Measurements from ENCODE around the gene ACKR3. TPM values are rescaled to one million over a fixed set of nuclear protein-coding genes. Genes with fewer than 3 reads are reported as not detected.

Gene ACKR3
- total RNA-seq, 1 experiment from 2014 or later: not detected

DNA sequence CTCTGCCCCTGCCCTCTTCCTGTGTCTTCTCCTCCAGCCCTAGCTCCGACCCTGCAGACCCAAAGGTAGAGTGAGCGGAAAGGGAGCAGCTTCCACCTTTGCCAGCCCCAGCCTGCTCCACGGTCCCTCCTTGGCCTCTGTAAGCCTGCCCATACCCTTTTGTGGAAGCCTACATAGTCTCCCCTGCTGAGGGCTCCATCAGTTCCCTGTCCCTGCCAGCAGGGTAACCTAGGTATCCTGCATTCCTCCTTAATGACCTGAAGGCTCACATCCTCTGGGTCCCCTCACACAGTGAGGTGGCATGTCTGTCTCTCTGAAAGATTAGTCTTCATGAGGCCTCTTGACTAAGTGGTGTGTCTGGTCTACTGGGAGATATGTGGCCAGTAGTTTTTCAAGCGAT, 20.5 kb upstream of the ACKR3 start:
- no peak for DNase-seq (ENCODE audit: low read depth)

DNA sequence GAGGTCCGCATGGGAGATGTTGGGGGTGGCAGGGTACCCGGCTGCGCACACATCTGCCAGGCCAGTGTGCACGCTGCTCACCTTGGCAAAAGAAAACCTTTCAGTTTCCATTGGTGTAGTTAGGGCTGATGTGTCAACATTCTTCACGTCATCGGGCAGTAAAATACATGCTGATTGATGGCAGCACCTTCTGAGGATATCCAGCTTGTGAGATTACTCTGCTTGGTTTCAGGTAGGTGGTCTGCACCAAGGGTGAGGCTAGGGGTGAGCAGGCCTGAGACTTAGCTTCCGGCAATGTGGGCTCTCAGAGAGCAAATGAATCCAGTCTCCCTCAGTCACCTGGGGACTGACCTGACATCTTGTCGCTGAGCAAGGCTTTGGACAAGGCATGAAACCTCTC, 19.3 kb upstream of the ACKR3 start:
- DNase-seq (ENCODE audit: low read depth): no peak

DNA sequence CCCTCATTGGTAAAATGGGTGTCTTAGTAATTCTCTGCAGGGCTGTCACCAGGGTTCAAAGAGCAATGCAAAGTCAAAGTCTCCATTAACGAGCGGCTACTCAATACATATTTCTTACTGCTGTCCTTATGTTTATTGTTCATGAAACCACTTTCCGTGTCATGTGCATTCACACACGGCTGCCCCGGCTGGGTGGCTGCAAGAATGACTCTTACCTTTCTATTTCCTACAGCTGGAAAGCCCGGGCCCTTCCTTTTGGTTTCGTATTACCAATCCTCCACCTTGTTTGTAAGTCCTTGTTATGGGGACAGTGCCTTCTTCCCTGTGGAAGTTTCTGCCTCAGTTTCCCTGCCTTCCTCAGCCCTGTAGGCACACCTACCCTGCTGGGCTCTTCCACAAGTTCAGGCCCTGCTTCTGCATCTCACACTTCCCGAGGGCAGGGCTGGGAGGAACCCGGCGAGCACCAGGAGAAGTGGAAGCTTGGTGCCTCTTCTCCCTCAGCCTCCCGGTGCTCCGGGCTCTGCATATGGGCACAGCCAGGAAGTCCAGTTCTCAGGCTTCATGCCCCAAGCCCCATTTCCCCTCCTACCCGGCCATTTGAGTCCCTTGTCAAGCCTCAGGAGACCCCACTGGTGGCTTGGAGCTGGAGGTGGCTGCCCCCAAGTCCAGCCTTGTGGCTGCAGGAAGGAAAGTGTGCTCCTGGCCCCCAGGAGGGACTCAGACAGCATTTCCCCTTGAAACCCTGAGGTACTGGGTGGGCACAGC, 18.7 kb upstream of the ACKR3 start:
- no peak for DNase-seq (ENCODE audit: low read depth)

DNA sequence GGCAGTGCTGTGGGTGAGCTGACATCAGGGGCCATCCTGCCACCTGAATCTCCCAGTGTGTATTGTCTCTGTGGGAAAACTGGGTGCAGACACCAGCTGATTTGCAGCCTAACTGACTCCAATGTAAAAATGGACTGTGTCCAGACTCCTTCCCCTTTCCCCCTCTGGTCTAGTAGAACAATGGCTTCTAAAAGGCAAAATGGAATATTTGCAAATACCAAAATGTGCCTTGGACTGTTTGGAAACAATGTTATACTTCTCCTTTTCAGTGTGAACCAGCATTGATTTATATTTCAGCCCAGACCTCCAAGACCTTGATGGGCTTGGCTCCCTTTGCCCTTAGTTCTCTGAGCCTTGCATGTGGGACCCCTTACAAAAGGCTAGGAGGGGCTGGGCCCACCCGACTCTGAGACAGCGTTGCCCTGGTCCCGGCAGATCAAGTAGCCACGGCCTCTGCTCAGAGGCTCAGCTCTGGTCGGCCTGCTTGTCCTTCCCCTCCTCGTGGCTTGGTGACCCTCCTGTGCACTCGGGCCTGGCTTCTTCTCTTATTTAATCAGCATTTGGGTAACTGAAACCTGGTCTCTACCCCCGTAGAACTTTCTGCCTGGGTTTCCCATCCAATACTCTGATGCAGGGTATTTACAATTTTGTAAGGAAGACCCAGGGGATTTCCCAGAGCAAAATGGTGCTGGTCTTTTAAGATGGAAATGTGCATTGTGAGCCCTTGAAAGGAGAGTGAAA, 18.0 kb upstream of the ACKR3 start:
- DNase-seq (ENCODE audit: low read depth): no peak

DNA sequence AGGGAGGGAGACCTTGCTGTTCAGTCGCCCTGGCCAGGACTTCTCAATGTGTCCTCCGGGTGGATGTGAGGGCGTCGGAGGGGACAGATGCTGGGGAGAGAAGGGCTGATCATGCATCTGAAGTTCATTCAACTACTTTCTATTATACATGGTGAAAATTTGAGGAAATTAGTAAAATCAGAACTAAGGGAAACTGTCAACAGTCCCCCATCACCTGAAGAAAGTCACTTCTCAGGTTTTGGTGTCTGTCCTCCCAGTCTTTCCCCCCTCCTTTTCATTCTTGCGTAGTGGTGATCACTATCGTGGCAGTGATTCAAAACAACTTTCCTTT, 17.4 kb upstream of the ACKR3 start:
- no peak for DNase-seq (ENCODE audit: low read depth)

DNA sequence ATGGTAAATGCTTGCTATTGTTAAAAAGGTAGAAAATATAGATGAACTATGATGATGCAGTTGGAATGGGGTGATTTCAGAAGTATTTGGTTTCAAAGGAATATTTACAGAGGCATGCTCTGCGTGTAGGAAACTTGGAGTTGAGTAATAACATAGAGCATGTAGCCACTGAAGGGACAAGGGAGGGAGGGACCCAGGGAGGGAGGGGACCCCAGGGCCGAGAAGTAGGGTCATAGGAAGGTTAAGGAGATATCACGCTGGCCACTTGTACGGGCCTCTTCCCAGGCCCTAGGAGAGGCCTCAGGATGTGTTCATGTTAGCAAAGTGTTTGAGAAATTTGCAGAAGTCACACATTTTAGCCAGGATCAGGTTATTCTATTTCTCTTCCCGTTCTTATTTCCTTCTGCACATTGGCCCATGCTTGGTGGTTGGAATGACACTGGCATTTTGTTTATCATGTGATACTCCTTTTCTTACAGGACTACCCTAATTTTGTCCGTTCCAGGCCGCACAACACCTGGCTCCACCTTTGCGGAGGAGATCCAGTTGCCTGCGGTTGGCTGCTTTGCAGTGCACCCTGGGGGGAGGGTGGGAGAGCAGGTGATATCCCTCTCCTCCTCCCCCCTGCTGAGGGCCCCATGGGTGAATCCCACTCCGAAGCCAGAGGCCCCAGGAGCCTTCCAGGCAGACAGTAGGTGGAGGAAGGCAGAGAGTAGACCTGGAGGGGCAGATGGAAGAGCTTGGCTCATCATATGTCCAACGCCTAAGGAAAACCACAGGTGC, 16.9 kb upstream of the ACKR3 start:
- no peak for DNase-seq (ENCODE audit: low read depth)

DNA sequence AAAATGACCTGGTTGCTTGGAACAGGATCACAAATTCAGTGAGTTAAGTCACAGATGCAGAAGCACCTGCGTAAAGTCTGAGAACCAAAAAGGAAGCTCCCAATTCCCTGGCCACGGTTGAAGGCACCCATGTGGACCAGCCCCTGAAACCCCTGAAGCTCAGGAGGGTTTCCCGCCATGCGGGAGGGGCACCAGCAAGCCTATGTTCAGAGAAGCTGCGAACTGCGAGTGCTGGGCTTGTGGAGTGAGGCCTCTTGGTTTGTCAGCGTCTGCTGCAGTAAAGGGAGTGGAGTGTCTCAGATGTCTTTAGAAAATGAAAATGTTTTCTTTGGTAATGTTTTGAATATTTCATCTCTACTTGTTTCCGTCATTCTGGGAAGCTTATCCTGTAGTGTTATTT, 16.1 kb upstream of the ACKR3 start:
- DNase-seq (ENCODE audit: low read depth): no peak

DNA sequence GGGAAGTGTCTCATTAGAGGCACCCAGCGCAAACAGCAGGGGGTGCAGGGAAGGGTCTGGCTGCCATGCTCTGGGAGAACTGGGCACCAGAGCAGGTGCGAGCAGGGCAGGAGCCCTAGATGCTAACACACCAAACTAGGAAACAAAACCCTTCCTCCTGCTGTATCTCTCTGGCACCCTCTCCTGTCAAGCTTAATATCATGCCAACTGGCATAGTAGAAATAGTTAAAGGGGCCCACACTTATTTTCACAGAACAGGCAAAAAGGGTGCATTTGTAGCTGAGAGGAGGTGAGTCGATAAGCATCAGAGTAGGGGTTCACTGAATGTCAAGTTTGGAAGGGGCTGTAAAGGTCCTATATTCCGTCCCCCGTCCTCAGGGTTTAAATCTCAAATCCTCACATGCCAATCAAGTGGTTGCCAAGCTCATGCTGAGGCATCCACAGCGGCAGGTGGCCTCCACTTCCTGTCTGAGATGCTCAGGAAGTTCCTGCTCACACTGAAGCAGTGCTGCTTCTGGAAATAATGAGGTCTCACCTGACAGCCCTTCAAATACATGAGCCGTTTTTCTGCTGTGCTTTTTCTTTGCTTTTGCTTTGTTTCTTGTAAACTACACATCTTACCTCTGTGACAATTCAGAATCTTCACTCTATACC, 14.9 kb upstream of the ACKR3 start:
- no peak for DNase-seq (ENCODE audit: low read depth)

DNA sequence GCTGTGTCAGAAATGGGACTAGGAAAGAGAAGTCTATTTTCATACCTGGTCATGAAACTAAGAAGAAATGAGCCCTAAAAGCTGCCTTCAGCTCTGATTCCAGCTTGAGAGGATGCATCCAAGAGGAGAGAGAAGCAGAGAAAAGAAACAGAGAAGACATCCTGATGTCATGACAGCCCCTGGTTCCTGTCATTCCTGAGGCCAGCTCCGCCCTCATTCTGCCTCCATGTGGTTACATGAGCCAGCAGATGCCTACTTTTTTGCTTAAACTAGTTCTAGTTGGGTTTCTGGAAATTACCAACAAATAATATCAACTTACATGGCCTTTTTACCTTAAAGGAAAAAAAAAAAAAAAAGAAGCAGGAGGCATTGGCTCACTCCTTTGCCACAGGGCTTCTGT, 14.1 kb upstream of the ACKR3 start:
- no peak for DNase-seq (ENCODE audit: low read depth)

DNA sequence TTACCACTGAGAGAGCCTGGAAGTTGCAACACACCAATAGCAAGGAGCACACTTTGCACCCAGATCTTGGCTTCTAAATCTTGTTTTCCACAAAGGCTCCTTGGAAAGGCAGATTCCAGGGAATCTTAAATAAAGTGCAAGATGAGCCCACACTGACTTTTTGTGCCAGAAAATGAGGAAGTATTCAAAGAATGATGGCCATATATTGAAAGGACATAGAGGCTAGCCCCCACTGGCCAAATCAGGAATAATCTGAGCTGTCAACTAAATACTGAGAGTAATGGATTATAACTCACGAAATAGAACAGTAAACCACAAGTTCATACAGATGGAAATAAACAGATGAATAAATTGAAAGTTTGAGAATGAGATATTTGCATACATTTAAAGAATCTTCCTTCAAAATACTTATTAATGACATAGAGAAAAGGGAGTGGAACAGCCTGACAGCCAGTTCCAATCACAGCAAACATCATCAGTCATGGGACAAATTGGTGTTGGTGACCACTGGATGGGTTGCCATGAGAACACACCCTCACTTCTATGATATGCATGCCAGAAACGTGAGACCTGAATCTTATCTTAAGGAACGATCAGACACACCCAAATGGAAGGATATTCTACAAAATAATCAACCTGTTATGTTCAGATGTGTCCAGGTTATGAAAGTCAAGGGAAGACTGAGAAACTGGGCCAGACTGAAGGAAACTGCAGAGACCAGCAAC, 12.2 kb upstream of the ACKR3 start:
- no peak for DNase-seq (ENCODE audit: low read depth)

DNA sequence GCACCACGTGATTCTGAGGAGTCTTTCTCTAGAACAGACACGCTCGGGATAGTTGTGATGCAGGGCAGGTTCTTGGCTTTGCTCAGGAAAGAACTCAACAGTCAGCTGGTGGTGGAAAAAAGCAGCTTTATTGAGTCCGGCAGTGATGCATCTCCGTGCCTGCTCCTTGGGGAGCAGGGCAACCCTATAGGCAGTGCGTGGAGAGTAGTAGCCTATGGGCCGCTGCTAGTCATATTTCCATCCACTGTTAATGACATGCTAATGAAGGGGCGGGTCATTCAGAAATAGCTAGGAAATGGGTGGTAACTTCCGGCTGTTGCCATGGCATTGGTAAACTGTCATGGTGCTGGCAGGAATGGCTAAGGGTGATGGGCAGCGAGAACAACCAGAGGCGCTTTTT, 11.6 kb upstream of the ACKR3 start:
- no peak for DNase-seq (ENCODE audit: low read depth)

DNA sequence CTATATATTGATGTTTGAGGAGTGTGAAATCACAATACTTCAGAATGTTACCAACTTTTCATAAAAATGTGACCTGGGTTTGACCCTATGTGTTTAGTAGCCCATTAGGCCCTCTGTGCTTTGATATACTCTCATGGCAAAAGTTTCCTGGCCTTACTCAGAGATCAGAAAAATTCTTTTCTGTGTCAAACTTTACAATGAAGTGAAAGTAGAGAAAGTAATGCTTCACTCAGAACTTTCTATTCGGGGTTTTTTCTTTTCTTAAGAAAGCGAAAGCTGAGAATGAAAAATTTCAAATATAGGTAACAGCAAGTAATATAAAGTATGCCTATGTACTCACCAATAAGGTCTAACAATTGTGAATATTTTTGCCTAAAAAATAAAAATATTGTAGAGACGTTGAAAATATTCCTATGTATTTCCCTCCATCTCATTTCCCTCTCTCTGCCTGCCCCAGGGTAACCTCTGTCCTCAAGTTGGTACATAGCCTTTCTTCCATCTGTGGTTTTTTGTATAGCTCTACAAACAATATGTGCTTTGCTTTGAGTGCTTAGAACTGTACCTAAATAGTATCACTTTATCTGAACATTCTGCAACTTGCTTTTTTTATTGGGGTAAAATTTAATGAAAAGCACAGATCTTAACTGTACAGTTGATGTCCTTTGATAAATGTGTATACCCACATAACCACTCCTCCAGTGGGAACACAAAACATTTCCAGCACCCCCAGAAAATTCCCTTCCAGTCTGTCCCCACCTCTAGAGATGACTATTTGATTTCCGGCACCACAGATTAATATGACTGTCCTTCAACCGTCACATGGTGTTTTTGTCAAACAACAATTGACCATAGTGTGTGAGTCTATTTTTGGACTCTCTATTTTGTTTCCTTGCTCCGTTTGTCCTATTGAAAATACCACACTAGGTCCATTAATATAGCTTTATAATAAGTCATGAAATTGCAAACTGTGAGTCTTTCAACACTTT, 10.3 kb upstream of the ACKR3 start:
- DNase-seq (ENCODE audit: low read depth): no peak

DNA sequence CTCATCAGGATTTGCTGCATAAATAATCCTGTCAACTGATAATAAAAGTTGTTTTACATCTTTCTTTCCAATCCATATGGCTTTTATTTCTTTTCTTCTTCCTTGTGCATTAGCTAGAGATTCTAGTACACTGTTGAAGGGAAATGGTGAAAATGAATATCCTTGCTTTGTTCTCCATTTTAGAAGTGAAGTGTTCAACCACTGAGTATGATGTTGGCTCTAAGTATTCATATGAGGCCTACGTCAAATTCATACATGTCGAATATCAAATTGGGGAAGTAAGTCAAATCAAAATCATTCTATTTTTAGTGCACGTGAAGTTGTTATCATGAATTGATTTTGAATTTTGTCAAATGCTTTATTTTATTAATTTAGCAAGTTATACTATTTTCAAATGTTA, 7.8 kb upstream of the ACKR3 start:
- no peak for DNase-seq (ENCODE audit: low read depth)

DNA sequence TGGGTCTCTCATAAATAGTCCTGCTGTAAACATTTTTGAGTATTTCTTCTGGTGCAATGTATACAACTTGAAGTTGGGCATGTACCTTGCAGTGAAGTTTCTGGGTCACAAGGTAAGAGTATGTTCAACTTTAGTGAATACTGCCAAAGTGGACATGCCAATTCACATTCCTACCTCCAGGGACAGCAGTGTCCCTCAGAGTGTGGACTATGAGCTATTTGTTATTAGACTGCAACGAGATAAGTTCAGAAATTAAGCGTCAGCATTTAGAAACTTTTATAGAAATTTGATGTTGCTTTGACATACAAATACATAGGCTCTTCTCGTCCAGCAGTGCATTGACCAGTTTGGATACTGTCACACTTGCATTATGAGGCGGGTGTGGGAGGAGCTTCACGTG, 7.2 kb upstream of the ACKR3 start:
- peak; percentile 2 for DNase-seq (ENCODE audit: low read depth)

DNA sequence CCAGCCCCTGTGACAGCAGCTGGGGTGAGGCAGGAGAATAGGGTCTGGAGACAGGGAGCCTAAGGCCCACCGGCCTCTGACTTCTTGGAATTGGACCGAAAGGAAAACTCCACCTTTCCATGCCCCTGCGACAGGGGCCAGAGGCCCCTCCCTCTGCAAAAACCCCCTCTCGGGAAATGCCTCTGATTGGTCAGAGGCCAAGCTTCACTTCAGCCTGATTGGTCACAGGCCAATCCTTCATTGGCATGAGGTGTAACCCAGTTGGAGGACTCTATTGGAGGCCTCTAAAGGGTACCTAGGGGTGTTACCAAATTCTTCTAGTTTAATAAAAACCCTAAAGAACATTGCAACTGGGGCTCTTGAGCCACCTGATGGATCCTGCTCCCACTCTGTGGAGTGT, 5.7 kb upstream of the ACKR3 start:
- no peak for DNase-seq (ENCODE audit: low read depth)

DNA sequence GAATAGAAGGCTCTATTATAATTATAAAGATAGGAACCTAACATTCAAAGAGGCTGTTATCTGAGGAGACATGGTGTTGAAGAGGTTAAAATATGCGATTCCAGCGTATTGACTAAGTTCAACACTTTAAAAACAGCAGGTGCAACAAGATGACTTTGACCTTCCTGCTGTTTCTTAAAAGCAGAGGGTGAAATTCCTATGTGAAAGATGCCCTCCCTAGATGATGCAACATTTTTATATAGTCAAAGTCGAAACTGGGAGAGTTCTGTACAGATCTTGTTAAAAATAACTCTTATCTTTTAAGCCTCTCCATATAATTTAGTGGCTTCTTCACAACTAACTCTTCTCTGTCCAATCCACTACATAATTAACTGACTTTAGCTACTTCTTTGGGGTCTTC, 4.4 kb upstream of the ACKR3 start:
- no peak for DNase-seq (ENCODE audit: low read depth)

DNA sequence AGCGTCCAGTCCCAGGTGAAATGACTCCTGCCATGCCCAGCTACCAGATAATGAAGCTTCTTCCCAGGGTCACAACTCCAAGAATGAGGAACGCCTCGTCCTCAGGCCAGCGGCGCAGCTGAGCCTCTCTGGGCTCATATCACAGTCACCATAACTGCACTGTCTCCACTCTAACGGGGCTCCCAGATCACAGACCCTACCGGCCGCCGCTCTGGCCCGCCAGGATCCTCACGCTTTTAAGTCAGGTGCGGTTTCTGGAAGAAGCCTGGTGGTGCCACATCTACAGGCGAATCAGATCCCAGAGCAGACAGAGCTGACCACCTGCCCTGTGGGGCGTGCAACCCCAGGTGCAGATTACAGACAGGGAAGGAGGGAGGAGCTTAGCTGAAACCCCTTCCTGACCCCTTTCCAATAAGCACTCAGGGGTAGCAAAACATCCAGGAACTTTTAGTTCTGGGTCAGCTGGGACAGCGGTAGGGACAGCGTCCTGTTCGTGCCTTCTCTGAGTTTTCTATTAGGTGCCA, 3.7 kb upstream of the ACKR3 start:
- no peak for DNase-seq (ENCODE audit: low read depth)

DNA sequence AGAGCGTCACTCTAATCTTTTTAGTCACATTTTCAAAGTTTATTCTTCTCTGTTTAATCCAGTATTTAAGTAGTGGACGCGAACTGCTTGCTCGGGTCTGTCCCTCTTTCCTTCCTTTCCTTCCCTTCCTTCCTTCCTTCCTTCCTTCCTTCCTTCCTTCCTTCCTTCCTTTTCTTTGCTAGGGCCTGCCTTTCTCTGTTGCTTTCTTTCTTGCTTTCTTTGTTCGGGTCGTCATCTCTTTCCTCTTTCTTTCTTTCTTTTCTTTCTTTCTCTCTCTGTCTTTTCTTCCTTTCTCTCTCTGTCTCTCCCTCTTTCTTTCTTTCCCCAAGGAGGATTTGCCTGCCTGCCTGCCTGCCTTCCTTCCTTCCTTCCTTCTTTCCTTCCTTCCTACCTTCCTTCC, 3.0 kb upstream of the ACKR3 start:
- no peak for DNase-seq (ENCODE audit: low read depth)

DNA sequence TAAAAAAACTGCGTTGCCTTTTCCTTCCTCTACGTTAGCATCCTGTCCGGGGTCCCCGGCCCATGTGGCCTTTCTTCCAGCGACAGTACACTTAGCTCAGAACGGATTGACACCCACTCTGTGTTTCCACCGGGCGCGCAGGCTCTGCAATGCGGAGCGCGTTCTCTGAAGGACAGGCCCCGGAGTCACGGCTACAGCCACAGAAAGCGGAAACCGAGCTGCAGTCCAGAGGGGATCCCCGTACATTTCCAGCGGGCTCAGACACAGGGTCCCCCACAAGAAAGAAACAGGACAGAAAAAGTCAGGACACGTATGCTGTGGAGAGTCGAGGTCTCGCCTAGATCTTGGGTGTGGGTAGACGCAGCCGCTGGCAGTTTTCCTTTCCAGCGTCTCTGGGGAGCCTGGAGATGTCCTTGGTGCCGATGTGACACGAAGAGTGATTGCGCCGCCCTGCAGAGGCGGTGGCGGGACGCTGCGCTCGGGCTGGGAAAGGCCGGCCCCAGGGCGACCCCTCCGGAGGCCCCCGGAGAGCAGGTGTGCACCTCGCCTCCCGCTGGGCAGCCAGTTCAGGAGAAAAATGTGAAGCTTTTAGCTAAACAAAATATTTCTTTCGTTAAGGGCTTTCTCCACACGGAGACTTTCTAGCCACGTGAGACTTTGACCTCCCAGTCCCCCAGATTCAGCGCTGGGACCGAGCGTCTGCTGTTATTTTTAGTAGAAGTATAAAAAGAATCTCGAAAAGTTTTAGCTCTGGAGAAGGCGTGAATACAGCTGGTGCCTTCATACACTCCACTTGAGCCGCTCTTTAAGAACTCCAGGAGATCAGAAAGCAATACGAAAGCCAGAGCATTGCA, 1.3 kb upstream of the ACKR3 start:
- no peak for DNase-seq (ENCODE audit: low read depth)

All from LHCN-M2 (cell line).